Nephron progenitor cell (in vitro differentiated cells): ENCODE data around the gene IREB2.

Experiments
- DNase-seq: peaks from one replicate; pipeline ENCODE4 v3.0.0; 2021
- H3K27ac Mint-ChIP-seq: 2 replicates; pipeline ENCODE4 v1.8.0; 2021; ENCODE audit warnings: mild to moderate bottlenecking, moderate library complexity, mixed read lengths
- H3K27me3 Mint-ChIP-seq: 2 replicates; pipeline ENCODE4 v1.8.0; 2021; ENCODE audit warnings: mild to moderate bottlenecking, low read depth, mixed read lengths; ENCODE audit not compliant: poor library complexity
- H3K36me3 Mint-ChIP-seq: 2 replicates; pipeline ENCODE4 v1.8.0; 2021; ENCODE audit warnings: low read depth, mixed read lengths
- H3K4me1 Mint-ChIP-seq: 2 replicates; pipeline ENCODE4 v1.8.0; 2021; ENCODE audit warnings: mixed read lengths
- H3K4me3 Mint-ChIP-seq: 2 replicates; pipeline ENCODE4 v1.8.0; 2021; ENCODE audit warnings: mild to moderate bottlenecking, moderate library complexity, mixed read lengths
- H3K9me3 Mint-ChIP-seq: 2 replicates; pipeline ENCODE4 v1.8.0; 2021; ENCODE audit warnings: mild to moderate bottlenecking, moderate library complexity, mixed read lengths
- CTCF ChIP-seq: fragments of 200-600 bp; sonication (generic); IDR thresholded peaks from 2 replicates; pipeline ENCODE4 v1.5.0; 2021; ENCODE audit warnings: antibody characterized with exemption

IREB2 gene

GRCh38 chr15:78408355-78408640 is 29.7 kb upstream of the IREB2 start:
- Mint-ChIP-seq H3K9me3 (no peaks in the 10 kb centered on the region), H3K4me3 (no peak overlapping the region), H3K27ac (no peak overlapping the region), H3K27me3 (peaks cover 32% of the 10 kb centered on the region), H3K4me1 (peaks cover 11% of the 10 kb centered on the region), H3K36me3 (no peaks in the 10 kb centered on the region)
- no peak for DNase-seq
- TF ChIP-seq CTCF, result no peak

- no peak for DNase-seq
- H3K27me3 Mint-ChIP-seq, result peaks cover 30% of the 10 kb centered on the region
- peaks cover 11% of the 10 kb centered on the region for H3K4me1 Mint-ChIP-seq
- H3K9me3 Mint-ChIP-seq, result no peaks in the 10 kb centered on the region
- no peak for TF ChIP-seq CTCF
- no peak overlapping the region for H3K27ac Mint-ChIP-seq
- no peak overlapping the region for H3K4me3 Mint-ChIP-seq
- H3K36me3 Mint-ChIP-seq, result no peaks in the 10 kb centered on the region
Observed at GRCh38 chr15:78408961-78409360, 29.1 kb upstream of the IREB2 start.

GRCh38 chr15:78411061-78411460 is 27.0 kb upstream of the IREB2 start:
- no peak for DNase-seq
- no peaks in the 10 kb centered on the region for H3K36me3 Mint-ChIP-seq
- peaks cover 11% of the 10 kb centered on the region for H3K4me1 Mint-ChIP-seq
- no peak overlapping the region for H3K27ac Mint-ChIP-seq
- H3K9me3 Mint-ChIP-seq, result no peaks in the 10 kb centered on the region
- H3K4me3 Mint-ChIP-seq, result no peak overlapping the region
- no peak for TF ChIP-seq CTCF
- H3K27me3 Mint-ChIP-seq, result peaks cover 45% of the 10 kb centered on the region

- Mint-ChIP-seq H3K36me3 (no peaks in the 10 kb centered on the region), H3K9me3 (peaks cover 12% of the 10 kb centered on the region), H3K4me1 (peaks cover 6% of the 10 kb centered on the region), H3K4me3 (no peak overlapping the region), H3K27me3 (peaks cover 57% of the 10 kb centered on the region), H3K27ac (no peak overlapping the region)
- DNase-seq, result no peak
- TF ChIP-seq CTCF, result no peak
Observed at GRCh38 chr15:78414621-78415250, 23.3 kb upstream of the IREB2 start.

GRCh38 chr15:78415284-78415683 is 22.7 kb upstream of the IREB2 start:
- Mint-ChIP-seq H3K36me3 (no peaks in the 10 kb centered on the region), H3K9me3 (peaks cover 15% of the 10 kb centered on the region), H3K4me1 (peaks cover 6% of the 10 kb centered on the region), H3K27me3 (peaks cover 57% of the 10 kb centered on the region), H3K4me3 (no peak overlapping the region), H3K27ac (no peak overlapping the region)
- no peak for DNase-seq
- TF ChIP-seq CTCF, result peak; percentile 17
